ENCODE results near the gene DNAJC16.

The DNAJC16 gene

GRCh38 chr1:15540186-15540585 is 13.5 kb downstream of the DNAJC16 start:
- DNase-seq (ENCODE audit: low read depth) = no peak

- DNase-seq (ENCODE audit: low read depth) = no peak
Observed at GRCh38 chr1:15541231-15541792, 14.7 kb downstream of the DNAJC16 start.

- no peak for DNase-seq (ENCODE audit: low read depth)
Observed at GRCh38 chr1:15542388-15543250, 16.0 kb downstream of the DNAJC16 start.

GRCh38 chr1:15543251-15543588 is 16.6 kb downstream of the DNAJC16 start:
- DNase-seq (ENCODE audit: low read depth) = no peak

- peak; percentile 25 for DNase-seq (ENCODE audit: low read depth)
Observed at GRCh38 chr1:15543589-15544568, 17.2 kb downstream of the DNAJC16 start.

GRCh38 chr1:15546641-15547040 is 20.0 kb downstream of the DNAJC16 start:
- no peak for DNase-seq (ENCODE audit: low read depth)

- no peak for DNase-seq (ENCODE audit: low read depth)
Observed at GRCh38 chr1:15550573-15550972, 23.9 kb downstream of the DNAJC16 start.

GRCh38 chr1:15557008-15557407 is 30.4 kb downstream of the DNAJC16 start:
- DNase-seq (ENCODE audit: low read depth) = no peak

- DNase-seq (ENCODE audit: low read depth) = no peak
Observed at GRCh38 chr1:15557594-15557993, 30.9 kb downstream of the DNAJC16 start.

- no peak for DNase-seq (ENCODE audit: low read depth)
Observed at GRCh38 chr1:15558516-15558915, 31.9 kb downstream of the DNAJC16 start.

- DNase-seq (ENCODE audit: low read depth) = no peak
Observed at GRCh38 chr1:15559189-15559810, 32.7 kb downstream of the DNAJC16 start.

GRCh38 chr1:15568387-15569073 is 41.9 kb downstream of the DNAJC16 start:
- DNase-seq (ENCODE audit: low read depth) = no peak

GRCh38 chr1:15570861-15571260 is 44.2 kb downstream of the DNAJC16 start:
- no peak for DNase-seq (ENCODE audit: low read depth)

GRCh38 chr1:15571266-15571665 is 44.6 kb downstream of the DNAJC16 start:
- no peak for DNase-seq (ENCODE audit: low read depth)

GRCh38 chr1:15573477-15573876 is 46.8 kb downstream of the DNAJC16 start:
- no peak for DNase-seq (ENCODE audit: low read depth)

GRCh38 chr1:15574741-15575140 is 48.1 kb downstream of the DNAJC16 start:
- no peak for DNase-seq (ENCODE audit: low read depth)

GRCh38 chr1:15575549-15576150 is 49.0 kb downstream of the DNAJC16 start:
- DNase-seq (ENCODE audit: low read depth) = no peak

GRCh38 chr1:15577691-15578090 is 51.0 kb downstream of the DNAJC16 start:
- DNase-seq (ENCODE audit: low read depth) = no peak

GRCh38 chr1:15578921-15579682 is 52.5 kb downstream of the DNAJC16 start:
- no peak for DNase-seq (ENCODE audit: low read depth)

GRCh38 chr1:15579683-15580047 is 53.0 kb downstream of the DNAJC16 start:
- DNase-seq (ENCODE audit: low read depth) = no peak

Data from HS-5 (cell line).